ENCODE data around the gene FGD1. TPM values are rescaled to one million over a fixed set of nuclear protein-coding genes. Genes with fewer than 3 reads are reported as not detected.
A peak's percentile ranks its signal among the peaks of the same experiment; 100 is the strongest.

Gene FGD1
- total and polyA plus RNA-seq, 2 experiments from 2014 or later: 11.8 to 24.9 TPM

GRCh38 chrX:54496936-54497335 lies 902 bp upstream of the FGD1 start:
- H3K4me3 Mint-ChIP-seq: peak overlapping the region; percentile 82
- H3K27me3 ChIP-seq (ENCODE audit: insufficient read depth): no peaks in the 10 kb centered on the region
- peaks cover 3% of the 10 kb centered on the region; the same call in 1 of the 3 replicates for H3K36me3 Mint-ChIP-seq (ENCODE audit: low read depth)
- H3K9me2 ChIP-seq (ENCODE audit: insufficient read depth): no peaks in the 10 kb centered on the region
- no peaks in the 10 kb centered on the region for H4K20me1 ChIP-seq (replicated peaks; ENCODE audit: insufficient read depth)
- H3K36me3 ChIP-seq (ENCODE audit: insufficient read depth): no peaks in the 10 kb centered on the region
- peak overlapping the region; percentile 68; the same call in 1 of the 2 replicates for H3K4me3 ChIP-seq
- no peak for DNase-seq (ENCODE audit: low spot score)
- no peaks in the 10 kb centered on the region for H3K27me3 Mint-ChIP-seq (ENCODE audit: insufficient read depth, low read depth, poor library complexity)
- peaks cover 22% of the 10 kb centered on the region for H3K79me2 ChIP-seq (replicated peaks; ENCODE audit: insufficient read depth)
- H3F3A ChIP-seq (replicated peaks; ENCODE audit: low read depth): no peaks in the 10 kb centered on the region
- peaks cover 11% of the 10 kb centered on the region; the same call in 1 of the 2 replicates for H3K4me1 ChIP-seq (ENCODE audit: insufficient read depth)
- H2AFZ ChIP-seq: no peak overlapping the region
- TF ChIP-seq REST (IDR thresholded peaks at IDR 0.05; ENCODE audit: unreplicated experiment) (no peak), STAT1 (IDR thresholded peaks at IDR 0.05; ENCODE audit: unreplicated experiment) (no peak), CREB1 (CRISPR knock-in tag; IDR thresholded peaks at IDR 0.05; ENCODE audit: low read depth) (no peak), ETS1 (IDR thresholded peaks at IDR 0.05) (no peak), ZNF331 (CRISPR knock-in tag; IDR thresholded peaks at IDR 0.05; ENCODE audit: low read depth) (no peak), EZH2phosphoT487 (IDR thresholded peaks at IDR 0.05; ENCODE audit: unreplicated experiment) (no peak), JUNB (IDR thresholded peaks at IDR 0.05; ENCODE audit: unreplicated experiment) (no peak), ZNF462 (CRISPR knock-in tag; IDR thresholded peaks at IDR 0.05) (no peak), POLR2AphosphoS5 (IDR thresholded peaks at IDR 0.05; ENCODE audit: low read depth) (no peak)
- H3K4me1 Mint-ChIP-seq: peaks cover 45% of the 10 kb centered on the region
- no peaks in the 10 kb centered on the region; the same call in 2 of the 3 replicates for H3K9me3 Mint-ChIP-seq
- peak overlapping the region; percentile 75; the same call in 1 of the 2 replicates for H3K4me2 ChIP-seq
- H3K27ac Mint-ChIP-seq: peak overlapping the region; percentile 32
- no peak for ATAC-seq
- peak overlapping the region; percentile 84 for H3K27ac ChIP-seq (ENCODE audit: low read depth)

Data from GM23338 (cell line).